GM12891 (cell line): ENCODE results near the gene SLC46A2.

ENCODE experiments used
- DNase-seq: peaks from one replicate; pipeline ENCODE4 v3.0.0; 2011; ENCODE audit warnings: low spot score; ENCODE audit not compliant: insufficient read length
- FAIRE-seq: peaks from 2 replicates; lab custom pipeline; 2011; peaks lifted over from hg19 to GRCh38; lab: Jason Lieb, UNC
- PAX5 ChIP-seq: IDR thresholded peaks from 2 replicates; pipeline ENCODE4 v1.6.1; 2011; ENCODE audit warnings: low read length, moderate library complexity, mild to moderate bottlenecking; ENCODE audit not compliant: insufficient read depth, severe bottlenecking
- POLR2A ChIP-seq: IDR thresholded peaks from 2 replicates; pipeline ENCODE4 v1.6.1; 2011; ENCODE audit warnings: low read depth, low read length, control low read depth
- POLR2AphosphoS5 ChIP-seq: IDR thresholded peaks from 2 replicates; pipeline ENCODE4 v1.6.1; 2011; ENCODE audit warnings: low read depth, low read length, control low read depth
- POU2F2 ChIP-seq: IDR thresholded peaks from 2 replicates; pipeline ENCODE4 v1.6.1; 2011; ENCODE audit warnings: low read depth, mild to moderate bottlenecking, control low read depth, low read length, moderate library complexity
- SPI1 ChIP-seq: IDR thresholded peaks from 2 replicates; pipeline ENCODE4 v1.6.1; 2011; ENCODE audit warnings: low read depth, low read length, control low read depth
- TAF1 ChIP-seq: IDR thresholded peaks from 2 replicates; pipeline ENCODE4 v1.6.1; 2011; ENCODE audit warnings: low read depth, low read length, control low read depth

SLC46A2 gene

GRCh38 chr9:112912636-112913035 is 22.0 kb upstream of the SLC46A2 start:
- DNase-seq (no peak), FAIRE-seq (no peak)
- TF ChIP-seq SPI1 (no peak), POLR2A (no peak), TAF1 (no peak), POU2F2 (no peak), PAX5 (no peak), POLR2AphosphoS5 (no peak)

- no peak for DNase-seq
- FAIRE-seq, result no peak
Measured at GRCh38 chr9:112911736-112912135, 21.1 kb upstream of the SLC46A2 start.

GRCh38 chr9:112905084-112905483 is 14.4 kb upstream of the SLC46A2 start:
- DNase-seq, result no peak
- TF ChIP-seq PAX5, result no peak
- no peak for TF ChIP-seq POU2F2
- TF ChIP-seq SPI1, result no peak
- no peak for TF ChIP-seq POLR2A
- TF ChIP-seq TAF1, result no peak
- no peak for TF ChIP-seq POLR2AphosphoS5
- FAIRE-seq, result no peak

More at GRCh38 chr9:112911736-112912135, 21.1 kb upstream of the SLC46A2 start:
- no peak for TF ChIP-seq TAF1
- TF ChIP-seq POLR2A, result no peak
- TF ChIP-seq PAX5, result no peak
- TF ChIP-seq POLR2AphosphoS5, result no peak
- no peak for TF ChIP-seq POU2F2
- TF ChIP-seq SPI1, result no peak

GRCh38 chr9:112900901-112901300 is 10.2 kb upstream of the SLC46A2 start:
- FAIRE-seq, result no peak

GRCh38 chr9:112900488-112900887 is 9.8 kb upstream of the SLC46A2 start:
- TF ChIP-seq SPI1 (no peak), PAX5 (no peak)
- FAIRE-seq (no peak), DNase-seq (no peak)

More at GRCh38 chr9:112900901-112901300, 10.2 kb upstream of the SLC46A2 start:
- TF ChIP-seq POU2F2 (no peak), SPI1 (no peak), PAX5 (no peak), POLR2A (no peak), POLR2AphosphoS5 (no peak), TAF1 (no peak)
- DNase-seq, result no peak

GRCh38 chr9:112898872-112899311 is 8.2 kb upstream of the SLC46A2 start:
- TF ChIP-seq PAX5 (no peak), POU2F2 (no peak), POLR2A (no peak), SPI1 (no peak), TAF1 (no peak), POLR2AphosphoS5 (no peak)
- FAIRE-seq, result no peak
- DNase-seq, result no peak

GRCh38 chr9:112896131-112896530 is 5.5 kb upstream of the SLC46A2 start:
- no peak for TF ChIP-seq POLR2AphosphoS5
- FAIRE-seq, result no peak

GRCh38 chr9:112894699-112895098 is 4.0 kb upstream of the SLC46A2 start:
- DNase-seq, result no peak
- no peak for FAIRE-seq
- TF ChIP-seq POLR2A, result no peak
- TF ChIP-seq PAX5, result no peak
- no peak for TF ChIP-seq TAF1
- TF ChIP-seq POU2F2, result no peak
- TF ChIP-seq SPI1, result no peak
- no peak for TF ChIP-seq POLR2AphosphoS5

More at GRCh38 chr9:112896131-112896530, 5.5 kb upstream of the SLC46A2 start:
- DNase-seq, result no peak

GRCh38 chr9:112894041-112894440 is 3.4 kb upstream of the SLC46A2 start:
- no peak for TF ChIP-seq PAX5
- no peak for TF ChIP-seq TAF1
- no peak for TF ChIP-seq POU2F2
- no peak for TF ChIP-seq POLR2AphosphoS5
- TF ChIP-seq SPI1, result no peak
- TF ChIP-seq POLR2A, result no peak
- DNase-seq, result no peak
- FAIRE-seq, result no peak

- FAIRE-seq (no peak), DNase-seq (no peak)
- no peak for TF ChIP-seq TAF1
- TF ChIP-seq PAX5, result no peak
- TF ChIP-seq POU2F2, result no peak
- no peak for TF ChIP-seq SPI1
- no peak for TF ChIP-seq POLR2AphosphoS5
Measured at GRCh38 chr9:112892981-112893380, 2.3 kb upstream of the SLC46A2 start.

GRCh38 chr9:112891521-112891920 is 845 bp upstream of the SLC46A2 start:
- DNase-seq (no peak), FAIRE-seq (peak; percentile 16)
- no peak for TF ChIP-seq POU2F2
- TF ChIP-seq POLR2AphosphoS5, result no peak
- no peak for TF ChIP-seq TAF1
- TF ChIP-seq SPI1, result no peak
- no peak for TF ChIP-seq PAX5
- no peak for TF ChIP-seq POLR2A
